ENCODE results near the gene FLNB.

FLNB gene

DNA sequence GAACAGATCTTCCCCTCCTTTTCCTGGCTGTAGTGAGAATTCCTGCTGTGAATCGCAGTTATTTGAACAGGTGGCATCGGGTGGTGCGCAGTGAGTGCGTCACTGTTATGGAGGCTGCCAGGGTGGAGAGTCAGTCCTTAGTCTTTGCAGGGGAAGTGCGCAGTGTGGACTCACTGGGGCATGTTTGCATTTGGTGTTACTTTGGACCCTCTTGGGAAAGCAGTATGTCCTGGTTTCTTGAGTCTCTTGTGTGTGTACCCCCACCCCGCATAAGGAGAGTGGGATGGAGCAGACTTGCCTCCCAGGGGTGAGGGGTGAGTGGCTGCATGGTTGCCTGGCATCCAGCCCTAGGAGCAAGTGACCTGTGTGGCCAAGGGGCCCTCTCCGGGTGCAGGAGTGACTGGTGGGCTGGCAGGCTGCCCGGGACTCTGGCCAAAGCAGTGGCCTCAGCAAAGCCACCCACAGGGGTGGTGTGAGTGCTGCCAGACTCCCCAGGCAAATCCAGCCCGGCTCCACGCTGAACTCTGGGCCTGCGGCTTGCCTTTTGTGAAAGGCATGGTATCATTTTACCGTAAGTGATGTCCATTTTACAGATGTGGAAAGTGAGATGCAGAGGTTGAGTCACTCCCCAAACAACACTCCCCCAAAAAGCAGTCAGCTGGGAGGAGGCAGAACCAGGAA is 156.1 kb downstream of the FLNB start:
- no peak for DNase-seq (ENCODE audit: low read depth in 3 of 3)

DNA sequence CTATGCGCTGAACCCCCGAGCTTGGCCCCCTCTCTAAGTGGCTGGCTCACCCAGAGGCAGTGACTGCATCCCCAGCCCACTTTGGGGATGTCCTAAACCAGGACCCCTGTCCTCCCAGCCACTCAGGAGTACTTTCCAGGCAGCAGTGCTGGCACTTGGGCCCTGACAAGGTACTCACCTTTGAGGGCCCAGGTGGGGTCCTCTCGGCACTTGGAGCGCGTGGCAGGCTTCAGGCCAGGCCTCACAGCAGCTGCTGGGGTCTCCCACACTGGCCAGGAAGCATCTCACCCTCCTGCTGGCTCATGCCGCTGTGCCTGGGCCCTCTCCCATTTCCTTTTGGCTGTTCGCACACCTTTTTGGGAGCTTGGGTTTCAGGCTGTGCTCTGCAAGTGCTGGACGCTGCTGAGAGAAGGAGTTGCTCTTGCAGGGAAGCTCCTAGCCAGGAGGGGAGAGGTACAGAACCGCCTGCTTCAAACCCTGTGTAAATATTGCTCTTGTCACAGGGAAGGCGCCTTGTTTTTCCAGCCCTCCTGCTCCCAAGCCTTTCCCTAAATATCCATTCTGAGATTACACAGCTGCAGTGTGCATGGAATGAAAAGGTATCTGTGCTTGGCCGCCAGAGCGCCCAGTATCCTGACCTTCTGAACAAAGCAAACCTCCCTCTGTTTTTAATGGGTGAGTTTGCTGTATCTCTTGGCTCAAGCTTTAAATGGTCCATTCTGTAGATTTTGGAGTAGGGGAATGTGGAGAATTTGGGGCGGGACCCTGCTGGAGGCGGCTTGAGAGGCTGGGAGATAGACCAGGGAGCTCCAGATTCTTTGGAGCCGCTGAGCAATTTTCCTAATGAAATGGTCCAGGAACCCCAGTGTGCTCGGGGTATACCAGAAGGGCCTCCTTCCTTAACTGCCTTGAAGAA is 156.9 kb downstream of the FLNB start:
- DNase-seq (ENCODE audit: low read depth in 3 of 3), result no peak

DNA sequence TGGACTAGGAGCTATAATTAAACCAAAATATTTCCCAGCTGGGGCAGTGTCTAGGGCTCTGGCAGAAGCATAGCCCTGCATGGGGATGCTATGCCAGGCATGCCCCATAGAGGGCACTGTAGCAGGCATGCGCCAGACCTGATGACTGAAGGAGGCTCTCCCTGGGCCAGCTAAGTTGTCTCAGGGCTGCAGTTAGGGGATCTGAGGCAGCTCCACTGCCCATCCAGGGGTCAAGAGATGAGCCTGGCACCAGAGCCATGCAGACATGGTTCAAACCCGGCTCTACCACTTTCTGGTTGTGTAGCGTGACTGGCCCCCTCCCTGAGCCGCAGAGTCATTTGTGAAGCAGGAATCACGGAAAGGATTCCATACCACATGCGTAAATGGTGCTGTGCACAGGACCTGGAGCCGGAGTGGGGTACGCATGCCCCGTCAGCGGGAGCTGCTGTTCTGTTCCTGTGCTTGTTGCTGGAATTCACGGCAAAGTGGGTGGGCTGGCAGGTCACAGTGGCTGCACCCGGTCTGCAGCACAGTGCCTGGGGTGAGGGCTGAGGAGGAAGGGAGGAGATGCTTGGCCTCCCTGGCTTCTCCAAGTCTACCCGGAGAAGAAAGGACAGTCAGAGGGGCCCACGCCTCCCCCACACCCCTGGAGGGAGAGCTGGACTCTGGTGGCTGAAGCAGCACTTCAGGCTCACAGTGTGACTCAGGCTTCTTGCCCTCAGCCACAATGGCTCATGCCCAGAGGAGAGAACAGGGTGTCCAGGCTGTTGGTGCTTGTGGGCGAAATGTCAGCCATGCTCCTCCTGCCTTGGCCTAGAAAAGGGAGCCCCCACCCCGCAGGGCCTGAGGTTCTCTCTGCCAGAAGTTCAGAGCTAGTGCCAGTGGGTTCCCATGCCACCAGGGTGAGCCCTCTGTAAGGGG is 159.5 kb downstream of the FLNB start:
- peak in 2 of 3 experiments; percentile 23 to 26 for DNase-seq (ENCODE audit: low read depth in 3 of 3)

DNA sequence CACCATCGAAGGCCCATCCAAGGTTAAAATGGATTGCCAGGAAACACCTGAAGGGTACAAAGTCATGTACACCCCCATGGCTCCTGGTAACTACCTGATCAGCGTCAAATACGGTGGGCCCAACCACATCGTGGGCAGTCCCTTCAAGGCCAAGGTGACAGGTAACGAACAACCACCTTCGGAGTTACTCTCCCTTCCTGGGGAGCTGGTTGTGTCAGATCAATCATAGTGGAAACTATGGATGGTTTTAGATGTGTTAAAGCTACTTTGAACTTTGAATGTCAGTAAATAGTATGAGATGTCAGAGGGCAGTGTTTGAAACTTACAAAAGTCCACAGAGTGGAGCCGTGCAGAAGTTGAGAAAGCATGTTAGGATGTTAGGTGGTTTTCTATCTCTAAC is 160.3 kb downstream of the FLNB start:
- DNase-seq (ENCODE audit: low read depth in 3 of 3), result no peak

DNA sequence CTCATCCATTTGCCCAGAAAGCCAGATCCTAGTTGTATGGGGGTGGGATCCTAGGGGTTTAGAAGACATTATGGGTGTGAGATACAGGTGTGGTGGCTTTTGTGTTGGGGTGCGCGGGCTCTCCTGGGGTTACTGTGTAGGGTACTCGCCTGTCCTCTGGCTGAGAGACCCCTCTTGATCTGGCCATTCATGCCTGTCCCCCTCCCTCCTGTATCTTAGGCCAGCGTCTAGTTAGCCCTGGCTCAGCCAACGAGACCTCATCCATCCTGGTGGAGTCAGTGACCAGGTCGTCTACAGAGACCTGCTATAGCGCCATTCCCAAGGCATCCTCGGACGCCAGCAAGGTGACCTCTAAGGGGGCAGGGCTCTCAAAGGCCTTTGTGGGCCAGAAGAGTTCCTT is 161.1 kb downstream of the FLNB start:
- no peak for DNase-seq (ENCODE audit: low read depth in 3 of 3)

DNA sequence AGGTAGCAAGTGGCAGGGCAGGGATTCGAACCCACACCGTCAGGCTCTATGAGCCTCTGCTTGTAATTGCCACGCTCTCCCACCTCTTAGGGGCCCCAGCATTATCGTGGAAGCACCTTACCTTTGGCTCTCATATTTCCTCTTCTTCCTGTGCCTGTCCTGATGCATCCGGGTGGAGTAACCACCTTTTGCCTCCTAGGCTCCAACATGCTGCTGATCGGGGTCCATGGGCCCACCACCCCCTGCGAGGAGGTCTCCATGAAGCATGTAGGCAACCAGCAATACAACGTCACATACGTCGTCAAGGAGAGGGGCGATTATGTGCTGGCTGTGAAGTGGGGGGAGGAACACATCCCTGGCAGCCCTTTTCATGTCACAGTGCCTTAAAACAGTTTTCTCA is 162.2 kb downstream of the FLNB start:
- no peak for DNase-seq (ENCODE audit: low read depth in 3 of 3)

DNA sequence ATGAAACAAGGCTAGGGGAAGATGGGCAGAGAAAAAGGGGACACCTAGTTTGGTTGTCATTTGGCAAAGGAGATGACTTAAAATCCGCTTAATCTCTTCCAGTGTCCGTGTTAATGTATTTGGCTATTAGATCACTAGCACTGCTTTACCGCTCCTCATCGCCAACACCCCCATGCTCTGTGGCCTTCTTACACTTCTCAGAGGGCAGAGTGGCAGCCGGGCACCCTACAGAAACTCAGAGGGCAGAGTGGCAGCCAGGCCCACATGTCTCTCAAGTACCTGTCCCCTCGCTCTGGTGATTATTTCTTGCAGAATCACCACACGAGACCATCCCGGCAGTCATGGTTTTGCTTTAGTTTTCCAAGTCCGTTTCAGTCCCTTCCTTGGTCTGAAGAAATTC is 162.9 kb downstream of the FLNB start:
- no peak for DNase-seq (ENCODE audit: low read depth in 3 of 3)

DNA sequence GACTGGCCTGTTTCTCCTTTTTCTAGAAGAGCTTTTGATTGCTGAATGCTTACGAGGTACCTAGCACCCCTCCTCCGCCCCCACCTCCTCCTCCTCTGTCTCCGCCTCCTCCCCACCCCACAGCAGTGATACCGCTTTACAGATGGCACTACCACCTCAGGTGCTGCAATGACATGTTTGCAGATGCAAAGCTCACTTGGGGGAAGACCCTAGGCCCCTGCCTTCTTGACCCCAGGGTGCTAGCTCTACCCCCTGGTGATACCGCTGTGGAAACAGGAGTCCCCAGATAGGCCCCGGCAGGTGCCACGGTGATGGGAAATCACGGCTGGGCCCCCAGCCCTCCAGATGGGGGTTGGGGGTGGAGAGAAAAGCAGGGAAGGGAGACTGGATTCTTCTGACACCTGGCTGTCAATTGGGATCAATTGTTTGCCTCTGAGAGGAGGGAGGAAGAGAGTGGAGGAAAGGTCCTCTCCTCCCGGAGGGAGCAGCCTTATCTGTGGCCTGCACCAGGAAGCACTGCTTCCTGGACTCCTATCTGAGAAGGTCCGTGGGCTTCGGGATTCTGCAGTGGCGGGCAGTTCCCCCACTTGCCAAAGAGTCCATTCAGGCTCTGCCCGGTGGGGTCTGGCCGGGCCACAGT is 164.9 kb downstream of the FLNB start:
- no peak for DNase-seq (ENCODE audit: low read depth in 3 of 3)

DNA sequence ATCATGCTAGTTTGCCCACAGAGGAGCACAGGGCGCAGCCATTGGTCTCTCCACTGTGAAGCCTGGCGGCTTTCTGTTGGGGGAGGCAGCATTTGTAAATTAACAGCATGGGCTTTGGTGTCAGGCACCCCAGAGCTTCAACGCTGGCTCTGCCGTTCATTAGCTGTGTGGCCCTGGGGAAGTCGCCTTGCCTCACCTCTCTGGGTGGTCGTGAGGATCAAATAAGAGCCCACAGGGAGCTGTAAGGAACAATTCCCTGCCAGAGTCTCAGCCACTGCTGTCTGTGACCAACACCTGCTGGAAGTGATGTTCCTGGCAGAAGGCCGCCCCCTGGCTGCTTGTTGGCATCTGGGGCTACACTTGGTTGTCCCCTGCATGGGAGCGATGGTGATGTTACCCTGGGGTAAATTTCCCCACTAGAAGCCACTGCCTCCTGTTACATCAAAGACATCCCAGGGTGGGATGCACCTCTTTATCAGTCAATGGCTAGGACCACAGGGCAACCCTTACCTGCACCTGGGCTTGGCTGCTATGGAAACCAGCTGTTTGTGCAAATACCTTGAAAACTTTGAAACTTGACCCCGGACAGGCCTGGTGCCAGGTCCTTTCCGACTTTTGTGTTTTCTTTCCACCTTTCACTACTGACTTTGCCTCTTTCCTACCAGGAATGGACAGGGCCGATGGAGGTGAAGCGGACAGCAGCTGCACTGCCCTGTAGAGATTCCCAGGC is 165.6 kb downstream of the FLNB start:
- DNase-seq (ENCODE audit: low read depth in 3 of 3), result no peak

DNA sequence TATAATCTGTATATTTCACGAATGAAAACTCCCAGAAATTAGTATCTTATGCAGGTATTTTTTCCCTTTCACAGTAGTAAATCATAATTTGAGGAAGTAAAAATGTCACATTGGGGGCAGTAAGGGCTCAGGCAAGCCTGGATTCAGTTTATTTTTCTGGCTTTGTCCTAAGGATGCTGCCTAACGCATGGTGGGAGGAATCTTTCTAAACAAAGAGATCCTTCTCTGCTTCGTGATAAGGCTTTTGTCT is 166.9 kb downstream of the FLNB start:
- no peak for DNase-seq (ENCODE audit: low read depth in 3 of 3)

DNA sequence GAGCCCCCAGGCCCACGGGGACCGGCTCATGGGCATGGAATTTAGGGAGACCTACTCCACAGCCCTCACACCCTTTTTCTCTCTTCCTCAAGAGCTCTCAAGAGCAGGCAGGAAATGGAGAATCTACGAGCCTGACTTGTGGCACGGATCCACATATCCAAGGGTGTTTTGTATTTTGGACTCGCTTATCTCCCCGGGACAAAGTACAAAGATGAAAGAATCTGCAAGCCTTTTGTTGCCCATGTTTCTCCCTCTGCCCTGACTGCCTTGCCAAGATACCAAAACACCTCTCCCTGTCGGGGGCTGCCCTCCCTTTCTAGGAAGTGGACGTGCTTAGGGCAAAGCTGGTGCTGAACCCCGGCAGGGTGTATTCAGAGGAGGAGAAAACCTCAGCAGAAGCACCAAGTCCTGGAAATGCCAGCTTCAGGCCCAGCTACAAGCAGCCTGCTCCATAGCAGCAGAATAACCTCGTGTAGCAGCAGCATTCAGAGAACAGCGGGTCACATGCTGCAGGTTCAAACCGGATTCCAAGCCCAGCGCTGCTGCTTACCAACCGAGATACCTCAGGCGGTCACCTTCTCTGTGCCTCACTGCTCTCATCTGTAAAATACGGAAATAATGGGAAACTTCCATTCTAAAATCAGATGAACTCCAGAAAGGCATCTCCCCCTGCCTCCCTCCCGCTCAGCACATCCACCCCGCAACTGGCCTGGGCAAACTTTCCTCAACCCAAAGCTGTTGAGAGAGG is 167.4 kb downstream of the FLNB start:
- DNase-seq (ENCODE audit: low read depth in 3 of 3), result no peak

DNA sequence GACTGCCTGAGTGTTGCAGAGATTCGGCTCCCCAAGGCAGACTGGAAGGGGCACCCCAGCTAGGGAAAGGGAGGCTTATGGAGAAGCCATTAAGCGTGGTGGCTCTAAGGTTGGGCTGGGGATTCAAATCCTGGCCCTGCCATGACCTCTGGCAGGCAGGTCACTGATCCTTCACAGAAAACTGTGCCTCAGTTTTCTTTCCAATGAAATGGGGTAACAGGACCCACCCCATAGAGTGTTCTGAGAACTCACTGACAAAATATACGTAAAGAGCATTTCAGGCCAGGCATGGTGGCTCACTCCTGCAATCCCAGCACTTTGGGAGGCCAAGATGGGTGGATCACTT is 167.9 kb downstream of the FLNB start:
- DNase-seq (ENCODE audit: low read depth in 3 of 3), result no peak

DNA sequence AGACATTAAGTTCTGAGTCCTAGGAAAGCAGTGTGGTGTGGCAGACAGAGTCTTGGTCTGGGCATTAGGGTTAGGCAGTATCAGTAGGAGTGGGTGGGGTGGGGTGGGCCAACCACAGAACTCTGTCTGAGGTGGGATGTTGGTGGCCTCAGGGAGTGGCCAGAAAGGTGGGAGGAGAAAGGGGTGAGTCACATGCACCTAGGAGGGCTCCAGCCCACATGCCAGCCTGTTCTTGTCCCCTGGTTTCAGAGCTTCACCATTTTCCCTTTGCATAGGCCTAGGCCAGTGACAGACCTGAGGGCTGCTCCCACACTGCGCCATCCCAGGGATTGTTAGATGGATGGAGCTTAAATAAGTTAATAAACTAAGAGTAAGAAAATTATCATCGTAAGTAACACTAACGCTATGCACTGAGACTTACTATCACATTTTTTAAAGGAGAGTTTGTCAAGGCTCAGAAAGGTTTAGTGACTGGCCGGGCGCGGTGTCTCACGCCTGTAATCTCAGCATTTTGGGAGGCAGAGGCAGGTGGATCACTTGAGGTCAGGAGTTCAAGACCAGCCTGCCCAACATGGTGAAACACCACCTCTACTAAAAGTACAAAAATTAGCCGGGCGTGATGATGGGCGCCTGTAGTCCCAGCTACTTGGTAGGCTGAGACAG is 168.7 kb downstream of the FLNB start:
- DNase-seq (ENCODE audit: low read depth in 3 of 3), result no peak

DNA sequence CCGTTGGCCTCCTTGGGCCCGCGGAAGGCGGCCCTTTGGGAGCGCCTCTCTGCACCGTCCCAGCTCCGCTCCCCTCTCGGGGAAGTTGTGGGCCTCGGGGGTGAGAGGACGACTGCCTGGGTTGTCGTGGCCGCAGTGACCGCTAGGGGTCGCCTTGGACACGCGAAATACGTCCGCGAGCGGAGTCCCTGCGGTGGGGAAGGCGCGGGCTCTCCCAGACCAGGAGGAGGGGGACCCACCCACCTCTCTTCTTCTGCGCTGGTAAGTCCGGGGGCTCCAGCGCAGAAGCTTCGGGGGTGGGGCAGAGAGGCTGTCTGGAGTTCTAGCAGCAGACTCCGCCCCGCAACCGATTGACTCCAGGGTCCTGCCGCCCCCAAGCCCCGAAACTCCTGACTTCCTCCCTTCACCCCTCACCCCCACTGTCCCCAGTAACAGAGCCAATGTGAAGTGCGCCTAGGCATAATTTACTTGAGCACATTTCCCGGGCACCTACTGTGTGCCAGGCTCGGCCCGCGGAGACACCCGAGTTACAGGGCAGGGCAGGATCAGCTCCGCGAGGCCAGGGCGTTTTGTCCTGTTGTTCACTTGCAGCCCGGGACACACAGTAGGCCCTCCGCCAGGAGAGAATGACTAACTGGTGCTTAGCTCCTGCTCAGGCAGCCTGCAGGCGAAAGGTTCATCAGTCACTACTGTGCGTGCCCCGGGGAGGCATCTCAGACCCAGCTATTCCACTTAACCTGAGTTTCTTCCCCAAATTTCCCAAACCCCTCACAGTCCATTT is 169.7 kb downstream of the FLNB start:
- peak; percentile 79 to 91 (median 81) for DNase-seq (ENCODE audit: low read depth in 3 of 3)

DNA sequence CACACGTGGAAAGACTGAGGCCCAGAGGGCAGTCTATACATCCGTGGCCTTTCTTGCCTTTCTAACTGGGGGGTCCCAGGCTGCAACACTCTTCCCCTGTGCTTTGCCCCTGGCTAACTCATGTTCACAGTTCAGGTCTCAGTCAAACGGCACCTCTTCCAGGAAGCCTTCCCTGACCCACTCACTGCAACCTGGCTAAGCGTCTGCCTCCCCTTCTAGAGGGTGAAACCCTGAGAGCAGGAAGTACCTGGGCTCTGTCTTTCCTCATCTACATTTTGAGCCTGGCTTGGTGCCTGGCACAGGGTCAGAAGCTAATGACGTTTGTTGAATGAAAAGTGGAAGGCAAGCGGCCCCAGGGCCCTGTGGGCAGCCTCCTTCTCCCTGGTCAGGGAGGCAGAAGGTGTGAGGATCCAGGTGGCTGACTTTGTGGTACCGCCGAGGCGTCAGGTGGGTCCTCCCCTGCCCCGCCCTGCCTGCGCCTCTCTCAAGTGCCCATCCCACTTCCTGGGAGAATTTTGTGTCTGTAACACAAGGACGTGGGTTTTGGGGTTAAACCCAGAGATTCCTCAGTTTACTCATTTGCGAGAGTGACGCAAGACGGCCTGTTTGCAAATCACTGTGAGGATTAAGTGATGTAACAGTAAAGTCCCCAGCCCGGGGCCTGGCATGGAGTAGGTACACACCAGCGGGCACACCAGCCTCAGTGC is 170.5 kb downstream of the FLNB start:
- DNase-seq (ENCODE audit: low read depth in 3 of 3), result no peak

DNA sequence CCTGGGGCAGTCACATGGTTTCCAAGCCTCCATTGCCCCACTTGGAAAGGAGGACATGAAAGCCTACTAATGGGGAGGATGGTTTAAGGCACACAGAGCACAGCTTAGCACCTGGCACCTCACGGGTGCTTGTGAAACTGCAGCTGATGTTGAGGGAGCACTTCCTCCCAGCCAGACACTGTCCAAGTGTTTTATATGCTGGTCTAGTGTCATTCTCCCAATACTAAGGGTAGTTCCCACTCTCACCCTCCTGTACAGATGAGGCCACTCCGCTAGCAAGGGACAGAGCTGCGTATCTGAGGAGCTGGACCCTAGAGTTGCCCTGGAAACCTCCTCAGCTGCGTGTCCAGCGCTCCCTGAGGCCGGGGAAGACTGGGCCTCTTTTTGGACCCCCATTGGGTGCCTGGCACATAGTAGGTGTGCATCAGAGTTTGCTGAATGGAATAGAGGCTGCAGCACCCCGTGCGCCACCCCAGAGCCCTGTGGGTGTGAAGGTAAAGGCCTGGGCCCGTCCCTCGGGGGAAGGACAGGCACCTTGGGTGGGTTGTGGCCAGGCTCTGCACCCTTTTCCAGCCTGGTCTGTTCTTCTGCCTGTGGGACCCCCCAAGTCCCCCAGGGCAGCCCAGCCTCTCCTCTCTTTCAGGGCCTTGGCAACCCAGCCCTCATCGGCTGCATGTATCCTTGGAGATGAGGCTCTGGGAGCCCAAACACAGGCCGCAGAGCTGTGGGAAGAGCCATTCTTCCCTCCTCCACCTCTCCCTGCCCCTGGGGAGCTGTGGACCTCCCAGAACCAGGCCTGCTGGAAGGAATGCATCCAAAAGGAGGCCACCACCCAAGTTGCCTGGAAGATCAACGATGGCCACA is 171.2 kb downstream of the FLNB start:
- DNase-seq (ENCODE audit: low read depth in 3 of 3), result no peak

DNA sequence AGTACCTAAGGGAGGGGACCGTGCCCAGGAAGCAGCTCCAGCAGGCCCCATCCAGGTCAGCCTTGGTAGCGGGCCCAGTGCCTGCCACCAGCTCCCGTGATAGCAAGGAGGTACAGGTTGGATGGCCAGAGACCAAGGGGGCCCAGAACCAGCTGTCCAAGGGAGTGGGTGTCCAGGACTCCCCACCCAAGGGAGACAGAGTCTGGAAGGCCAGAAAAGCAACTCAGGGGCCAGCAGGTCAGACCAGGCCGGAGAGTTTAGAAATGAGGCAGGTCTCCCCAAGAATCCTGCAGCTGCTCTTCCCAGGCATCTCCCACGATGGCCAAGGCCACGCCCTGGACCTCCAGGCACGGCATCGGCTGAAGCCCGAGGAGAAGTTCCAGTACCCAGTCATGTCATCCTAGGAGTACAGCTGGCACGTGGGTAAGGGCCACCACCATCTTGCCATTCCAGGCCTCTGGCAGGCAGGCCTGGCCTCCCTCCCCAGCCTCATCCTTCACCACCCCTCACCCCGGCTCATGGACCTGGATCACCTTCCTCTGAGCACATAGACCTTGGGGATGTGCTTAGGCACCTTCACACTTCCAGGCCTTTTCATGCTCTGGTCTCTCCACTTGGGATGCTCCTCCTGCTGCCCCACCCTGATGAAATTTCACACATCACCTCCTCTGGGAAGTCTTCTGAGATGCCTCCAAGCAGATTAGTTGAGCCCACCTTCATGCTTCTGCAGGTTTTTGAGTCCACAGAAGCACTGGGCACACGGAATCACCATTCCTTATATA is 172.1 kb downstream of the FLNB start:
- no peak for DNase-seq (ENCODE audit: low read depth in 3 of 3)

Measured in stimulated activated CD4-positive, alpha-beta T cell treated with anti-CD3 and anti-CD28 coated beads, TNF-alpha, amount 100 ng/mL, for 4 hours (primary cell).